BLaER1 treated with 17β-estradiol and CSF1 and Interleukin-3, amounts not matched to agents 10 nM and 100 nM (cell line): Measurements from ENCODE around the gene FILIP1L.

Experiments used
- H3K27ac ChIP-seq, 11 experiments: shearing (Covaris generic); formaldehyde crosslinking; 2 replicates each; pipeline ENCODE4 v1.8.1; 2022
- H3K27me3 ChIP-seq, 11 experiments: shearing (Covaris generic); formaldehyde crosslinking; 2 replicates each; pipeline ENCODE4 v1.8.1; 2022
- H3K36me3 ChIP-seq, 11 experiments: shearing (Covaris generic); formaldehyde crosslinking; 2 replicates each; pipeline ENCODE4 v1.8.1; 2022
- H3K4me1 ChIP-seq, 10 experiments: shearing (Covaris generic); formaldehyde crosslinking; 2 replicates each; pipeline ENCODE4 v1.8.1; 2022
- H3K4me2 ChIP-seq, 11 experiments: shearing (Covaris generic); formaldehyde crosslinking; 2 replicates each; pipeline ENCODE4 v1.8.1; 2022
- H3K4me3 ChIP-seq, 10 experiments: shearing (Covaris generic); formaldehyde crosslinking; 2 replicates each; pipeline ENCODE4 v1.8.1; 2022
- H3K9ac ChIP-seq, 11 experiments: shearing (Covaris generic); formaldehyde crosslinking; 2 replicates each; pipeline ENCODE4 v1.8.1; 2022
- H3K9me3 ChIP-seq, 11 experiments: shearing (Covaris generic); formaldehyde crosslinking; replicated peaks in 1 of 11; 2 replicates each; pipeline ENCODE4 v1.8.1; 2022
- H4K20me1 ChIP-seq, 11 experiments: shearing (Covaris generic); formaldehyde crosslinking; 2 replicates each; pipeline ENCODE4 v1.8.1; 2022
- Cebpa-rat ChIP-seq, 11 experiments: shearing (Covaris generic); IDR thresholded peaks; 2 replicates each; pipeline ENCODE4 v1.8.1; 2022

The FILIP1L gene

GRCh38 chr3:100048248-100048647 lies 66.1 kb downstream of the FILIP1L start:
- no peaks in the 10 kb centered on the region for H3K27me3 ChIP-seq
- H3K9me3 ChIP-seq = no peaks in the 10 kb centered on the region
- H3K36me3 ChIP-seq = no peaks in the 10 kb centered on the region
- peaks cover 0 to 7% (median 0%) of the 10 kb centered on the region in 11 experiments; a peak in 3 of 22 replicates for H4K20me1 ChIP-seq
- H3K9ac ChIP-seq = peak overlapping the region in 8 of 11 experiments; percentile 14 to 65 (median 36); a peak in 12 of 22 replicates
- peak overlapping the region; percentile 69 to 93 (median 76) for H3K4me2 ChIP-seq
- H3K27ac ChIP-seq = peak overlapping the region in 10 of 11 experiments; percentile 9 to 59 (median 44); a peak in 18 of 22 replicates
- H3K4me1 ChIP-seq = peaks cover 47 to 56% (median 52%) of the 10 kb centered on the region in 10 experiments
- no peak for TF ChIP-seq Cebpa-rat (IDR thresholded peaks at IDR 0.05)
- peak overlapping the region in 3 of 10 experiments; percentile 40 to 50 (median 42); a peak in 3 of 20 replicates for H3K4me3 ChIP-seq

- peak overlapping the region in 4 of 10 experiments; percentile 30 to 50 (median 41); a peak in 9 of 20 replicates for H3K4me3 ChIP-seq
- no peak for TF ChIP-seq Cebpa-rat (IDR thresholded peaks at IDR 0.05)
- H3K27me3 ChIP-seq = no peaks in the 10 kb centered on the region
- H3K36me3 ChIP-seq = no peaks in the 10 kb centered on the region
- H3K4me2 ChIP-seq = peak overlapping the region; percentile 69 to 93 (median 76)
- H3K9ac ChIP-seq = peak overlapping the region in 8 of 11 experiments; percentile 14 to 65 (median 36); a peak in 15 of 22 replicates
- H4K20me1 ChIP-seq = peaks cover 0 to 7% (median 0%) of the 10 kb centered on the region in 11 experiments; a peak in 3 of 22 replicates
- H3K27ac ChIP-seq = peak overlapping the region in 10 of 11 experiments; percentile 9 to 59 (median 44); a peak in 17 of 22 replicates
- H3K4me1 ChIP-seq = peaks cover 47 to 62% (median 54%) of the 10 kb centered on the region in 10 experiments
- H3K9me3 ChIP-seq = no peaks in the 10 kb centered on the region
Observed at GRCh38 chr3:100047455-100048141, 66.7 kb downstream of the FILIP1L start.

GRCh38 chr3:100046986-100047385 lies 67.3 kb downstream of the FILIP1L start:
- Histone ChIP-seq H3K36me3 (no peaks in the 10 kb centered on the region), H3K4me3 (no peak overlapping the region), H3K4me1 (peaks cover 47 to 62% (median 54%) of the 10 kb centered on the region in 10 experiments), H3K9ac (peak overlapping the region in 2 of 11 experiments; percentile 54 to 65; a peak in 1 of 22 replicates), H4K20me1 (peaks cover 0 to 7% (median 0%) of the 10 kb centered on the region in 11 experiments; a peak in 3 of 22 replicates), H3K27me3 (no peaks in the 10 kb centered on the region), H3K27ac (peak overlapping the region in 4 of 11 experiments; percentile 27 to 59 (median 45); a peak in 4 of 22 replicates), H3K9me3 (no peaks in the 10 kb centered on the region), H3K4me2 (peak overlapping the region; percentile 69 to 93 (median 76); a peak in 20 of 22 replicates)
- TF ChIP-seq Cebpa-rat (IDR thresholded peaks at IDR 0.05) = no peak

GRCh38 chr3:100045696-100046095 lies 68.6 kb downstream of the FILIP1L start:
- H3K9ac ChIP-seq = no peak overlapping the region
- no peak overlapping the region for H3K27ac ChIP-seq
- no peaks in the 10 kb centered on the region for H3K27me3 ChIP-seq
- H3K36me3 ChIP-seq = no peaks in the 10 kb centered on the region
- H3K4me2 ChIP-seq = peak overlapping the region; percentile 39 to 93 (median 50)
- peaks cover 47 to 62% (median 54%) of the 10 kb centered on the region in 10 experiments for H3K4me1 ChIP-seq
- TF ChIP-seq Cebpa-rat (IDR thresholded peaks at IDR 0.05) = no peak
- H3K4me3 ChIP-seq = no peak overlapping the region
- peaks cover 0 to 7% (median 0%) of the 10 kb centered on the region in 11 experiments; a peak in 3 of 22 replicates for H4K20me1 ChIP-seq
- no peaks in the 10 kb centered on the region for H3K9me3 ChIP-seq

- H3K27me3 ChIP-seq = no peaks in the 10 kb centered on the region
- H4K20me1 ChIP-seq = peaks cover 0 to 7% (median 0%) of the 10 kb centered on the region in 11 experiments; a peak in 3 of 22 replicates
- no peak overlapping the region for H3K9ac ChIP-seq
- no peaks in the 10 kb centered on the region for H3K9me3 ChIP-seq
- H3K4me1 ChIP-seq = peaks cover 47 to 62% (median 54%) of the 10 kb centered on the region in 10 experiments
- no peaks in the 10 kb centered on the region for H3K36me3 ChIP-seq
- TF ChIP-seq Cebpa-rat (IDR thresholded peaks at IDR 0.05) = no peak
- peak overlapping the region; percentile 25 to 93 (median 50) for H3K4me2 ChIP-seq
- H3K4me3 ChIP-seq = no peak overlapping the region
- H3K27ac ChIP-seq = peak overlapping the region in 2 of 11 experiments; percentile 25 to 30; a peak in 2 of 22 replicates
Observed at GRCh38 chr3:100044369-100044768, 69.9 kb downstream of the FILIP1L start.

GRCh38 chr3:100043271-100043670 lies 71.0 kb downstream of the FILIP1L start:
- peaks cover 43 to 57% (median 50%) of the 10 kb centered on the region in 10 experiments for H3K4me1 ChIP-seq
- H3K9ac ChIP-seq = no peak overlapping the region
- peaks cover 0 to 7% (median 0%) of the 10 kb centered on the region in 11 experiments; a peak in 3 of 22 replicates for H4K20me1 ChIP-seq
- H3K36me3 ChIP-seq = no peaks in the 10 kb centered on the region
- TF ChIP-seq Cebpa-rat (IDR thresholded peaks at IDR 0.05) = no peak
- H3K4me3 ChIP-seq = no peak overlapping the region
- no peaks in the 10 kb centered on the region for H3K9me3 ChIP-seq
- no peak overlapping the region for H3K27ac ChIP-seq
- peak overlapping the region in 1 of 11 experiments; percentile 37; a peak in 3 of 22 replicates for H3K4me2 ChIP-seq
- H3K27me3 ChIP-seq = no peaks in the 10 kb centered on the region

GRCh38 chr3:100042166-100042981 lies 71.9 kb downstream of the FILIP1L start:
- H4K20me1 ChIP-seq = peaks cover 0 to 7% (median 0%) of the 10 kb centered on the region in 11 experiments; a peak in 3 of 22 replicates
- peak overlapping the region in 1 of 11 experiments; percentile 37; a peak in 3 of 22 replicates for H3K4me2 ChIP-seq
- H3K9ac ChIP-seq = no peak overlapping the region
- H3K36me3 ChIP-seq = no peaks in the 10 kb centered on the region
- no peaks in the 10 kb centered on the region for H3K27me3 ChIP-seq
- no peak for TF ChIP-seq Cebpa-rat (IDR thresholded peaks at IDR 0.05)
- H3K4me3 ChIP-seq = no peak overlapping the region
- no peaks in the 10 kb centered on the region for H3K9me3 ChIP-seq
- H3K27ac ChIP-seq = no peak overlapping the region
- peaks cover 34 to 48% (median 41%) of the 10 kb centered on the region in 10 experiments for H3K4me1 ChIP-seq

GRCh38 chr3:100041328-100041749 lies 73.0 kb downstream of the FILIP1L start:
- Histone ChIP-seq H3K27ac (no peak overlapping the region), H3K27me3 (no peaks in the 10 kb centered on the region), H3K4me2 (no peak overlapping the region), H3K36me3 (no peaks in the 10 kb centered on the region), H3K9me3 (no peaks in the 10 kb centered on the region), H4K20me1 (peaks cover 0 to 7% (median 0%) of the 10 kb centered on the region in 11 experiments; a peak in 1 of 22 replicates), H3K4me1 (peaks cover 24 to 37% (median 31%) of the 10 kb centered on the region in 10 experiments), H3K9ac (no peak overlapping the region), H3K4me3 (no peak overlapping the region)
- no peak for TF ChIP-seq Cebpa-rat (IDR thresholded peaks at IDR 0.05)
